ENCODE results near the gene DPP9. TPM values are rescaled to one million over a fixed set of nuclear protein-coding genes. Genes with fewer than 3 reads are reported as not detected.

Gene DPP9
- polyA plus RNA-seq, 1 of the 3 experiments (the other 2 are of a cell fraction): 17.1 TPM

- Histone ChIP-seq H3K4me2 (peak overlapping the region; percentile 41; the same call in 1 of the 2 replicates), H3K4me1 (ENCODE audit: control insufficient read depth in 1 of 2, insufficient read depth in 2 of 2, low read depth in 1 of 2, low read length in 1 of 2) (peaks cover 9 to 28% of the 10 kb centered on the region in 2 experiments; a peak in 2 of 4 replicates), H3K27ac (ENCODE audit: low read depth in 2 of 2, low read length in 1 of 2) (peak overlapping the region in 1 of 2 experiments; percentile 31; a peak in 2 of 4 replicates), H3K79me2 (ENCODE audit: insufficient read depth) (no peaks in the 10 kb centered on the region), H3K9me2 (no peaks in the 10 kb centered on the region), H3K9ac (no peak overlapping the region), H3K9me3 (no peaks in the 10 kb centered on the region), H3K36me3 (replicated peaks in 1 of 2; ENCODE audit: control insufficient read depth in 1 of 2, insufficient read depth in 2 of 2, low read length in 1 of 2) (no peaks in the 10 kb centered on the region), H2AFZ (ENCODE audit: low read depth) (no peak overlapping the region), H4K20me1 (ENCODE audit: insufficient read depth) (no peaks in the 10 kb centered on the region), H3F3A (replicated peaks; ENCODE audit: insufficient read depth) (peaks cover 13% of the 10 kb centered on the region), H3K27me3 (ENCODE audit: insufficient read depth) (no peaks in the 10 kb centered on the region), H3K4me3 (ENCODE audit: low read depth in 2 of 2, low read length in 1 of 2) (no peak overlapping the region)
- WGBS (ENCODE audit: low lambda C conversion rate): 49% methylated on average over 12 of the region's 12 CpGs
- TF ChIP-seq FOXJ3 (CRISPR knock-in tag; IDR thresholded peaks at IDR 0.05): 0 out of 2 replicates have a peak, but pooled peaks have one; percentile 14
- TF ChIP-seq FOSL2 (IDR thresholded peaks at IDR 0.05; ENCODE audit: borderline replicate concordance, low read depth): no peak
- DNase-seq: peak; percentile 82
- POLR2A ChIA-PET: interaction anchor here (0.6 to 2.2 kb wide), 5 partner anchors 17 to 155 kb away, joined by 3 to 23 read pairs (median 3); no protein-coding TSS in a partner anchor
- CTCF ChIA-PET: interaction anchor here (0.9 to 19.9 kb wide), 3 partner anchors 29 to 48 kb away, joined by 4 to 350 read pairs (median 5); partner anchors contain the start of gene FEM1A
Measured at GRCh38 chr19:4742723-4743646, 19.3 kb upstream of the DPP9 start.

- Histone ChIP-seq H2AFZ (ENCODE audit: low read depth) (no peak overlapping the region), H3K27me3 (ENCODE audit: insufficient read depth) (no peaks in the 10 kb centered on the region), H3K4me2 (no peak overlapping the region), H3K79me2 (ENCODE audit: insufficient read depth) (no peaks in the 10 kb centered on the region), H3K36me3 (replicated peaks in 1 of 2; ENCODE audit: control insufficient read depth in 1 of 2, insufficient read depth in 2 of 2, low read length in 1 of 2) (no peaks in the 10 kb centered on the region), H3F3A (replicated peaks; ENCODE audit: insufficient read depth) (peaks cover 9% of the 10 kb centered on the region), H3K27ac (ENCODE audit: low read depth in 2 of 2, low read length in 1 of 2) (no peak overlapping the region), H3K9me2 (no peaks in the 10 kb centered on the region), H3K9me3 (no peaks in the 10 kb centered on the region), H4K20me1 (ENCODE audit: insufficient read depth) (no peaks in the 10 kb centered on the region), H3K9ac (no peak overlapping the region), H3K4me3 (ENCODE audit: low read depth in 2 of 2, low read length in 1 of 2) (no peak overlapping the region), H3K4me1 (ENCODE audit: control insufficient read depth in 1 of 2, insufficient read depth in 2 of 2, low read depth in 1 of 2, low read length in 1 of 2) (peaks cover 9 to 30% of the 10 kb centered on the region in 2 experiments; a peak in 2 of 4 replicates)
- CTCF ChIA-PET: interaction anchor here (1.0 to 19.9 kb wide), 3 partner anchors 15 to 67 kb away, joined by 3 to 350 read pairs (median 3); partner anchors contain the start of gene FEM1A
- 65% methylated on average over 2 of the region's 2 CpGs for whole genome bisulfite sequencing (ENCODE audit: low lambda C conversion rate)
- no peak for DNase-seq
- POLR2A ChIA-PET: interaction anchor here (1.8 kb wide), 1 partner anchor 29 kb away, joined by 4 read pairs; no protein-coding TSS in a partner anchor
- TF ChIP-seq TCF12 (IDR thresholded peaks at IDR 0.05) (no peak), GATA2 (CRISPR knock-in tag; IDR thresholded peaks at IDR 0.05) (no peak), FOXJ3 (CRISPR knock-in tag; IDR thresholded peaks at IDR 0.05) (no peak), FOSL2 (IDR thresholded peaks at IDR 0.05; ENCODE audit: borderline replicate concordance, low read depth) (no peak), POLR2AphosphoS5 (IDR thresholded peaks at IDR 0.05; ENCODE audit: low read depth, low read length) (no peak), REST (IDR thresholded peaks at IDR 0.05; ENCODE audit: low read depth, low read length) (no peak), USF2 (IDR thresholded peaks at IDR 0.05; ENCODE audit: borderline replicate concordance, low read depth, low read length) (no peak), RCOR1 (IDR thresholded peaks at IDR 0.05; ENCODE audit: low read length) (no peak), USF1 (IDR thresholded peaks at IDR 0.05; ENCODE audit: borderline replicate concordance, low read depth) (no peak), RXRA (IDR thresholded peaks at IDR 0.05; ENCODE audit: borderline replicate concordance, low read depth) (no peak), PBX3 (IDR thresholded peaks at IDR 0.05) (no peak), ZBTB33 (IDR thresholded peaks at IDR 0.05; ENCODE audit: borderline replicate concordance, low read depth) (no peak), GABPA (IDR thresholded peaks at IDR 0.05; ENCODE audit: low read depth) (no peak), MEF2A (IDR thresholded peaks at IDR 0.05; ENCODE audit: borderline replicate concordance, low read depth) (no peak), TAF1 (IDR thresholded peaks at IDR 0.05; ENCODE audit: borderline replicate concordance, low read depth, low read length) (no peak), JUND (IDR thresholded peaks at IDR 0.05) (no peak)
Measured at GRCh38 chr19:4740092-4740491, 16.4 kb upstream of the DPP9 start.
